Liver (tissue), 9 donors: ENCODE measurements around the gene PTPRN2. TPM values are rescaled to one million over a fixed set of nuclear protein-coding genes. Genes with fewer than 3 reads are reported as not detected.

Experiments
- DNase-seq: peaks from one replicate; pipeline ENCODE4 v3.0.0-alpha.2; 2017; ENCODE audit warnings: low spot score
- H3K27ac ChIP-seq, 2 donors: one replicate each; pipeline ENCODE4 v1.7.0; 2013; ENCODE audit warnings: inconsistent platforms in 2 of 2, low read length in 2 of 2, control low read depth in 1 of 2, low read depth in 1 of 2, mild to moderate bottlenecking in 1 of 2
- H3K27me3 ChIP-seq, 4 donors: one replicate each; pipeline versions ENCODE4 v1.6.1 to v1.7.0; 2013; ENCODE audit warnings: low read length in 3 of 4, inconsistent platforms in 1 of 4, mild to moderate bottlenecking in 1 of 4, moderate library complexity in 1 of 4; ENCODE audit not compliant: control insufficient read depth in 4 of 4, insufficient read depth in 4 of 4
- H3K36me3 ChIP-seq, 4 donors: one replicate each; pipeline versions ENCODE4 v1.6.1 to v1.7.0; 2013; ENCODE audit warnings: low read length in 3 of 4, mild to moderate bottlenecking in 3 of 4, low read depth in 1 of 4, moderate library complexity in 1 of 4; ENCODE audit not compliant: control insufficient read depth in 4 of 4, insufficient read depth in 3 of 4
- H3K4me1 ChIP-seq, 4 donors: one replicate each; pipeline versions ENCODE4 v1.6.1 to v1.7.0; 2013; ENCODE audit warnings: low read length in 3 of 4, mild to moderate bottlenecking in 3 of 4, moderate library complexity in 1 of 4; ENCODE audit not compliant: control insufficient read depth in 4 of 4, insufficient read depth in 4 of 4
- H3K4me3 ChIP-seq, 3 donors: one replicate each; pipeline versions ENCODE4 v1.6.1 to v1.7.0; 2013; ENCODE audit warnings: low read length in 3 of 3, control low read depth in 1 of 3, low read depth in 1 of 3, mild to moderate bottlenecking in 1 of 3
- H3K9ac ChIP-seq, 2 donors: one replicate each; pipeline ENCODE4 v1.7.0; 2013; ENCODE audit warnings: low read length in 2 of 2, mild to moderate bottlenecking in 2 of 2, moderate library complexity in 2 of 2, control low read depth in 1 of 2, low read depth in 1 of 2
- H3K9me3 ChIP-seq, 4 donors: one replicate each; pipeline versions ENCODE4 v1.6.1 to v1.7.0; 2013; ENCODE audit warnings: low read length in 3 of 4; ENCODE audit not compliant: control insufficient read depth in 4 of 4
- ATF3 ChIP-seq: IDR thresholded peaks from 2 replicates; pipeline ENCODE4 v1.6.1; 2016; ENCODE audit warnings: antibody characterized with exemption
- CTCF ChIP-seq: fragments of 150-350 bp; IDR thresholded peaks from 2 replicates; pipeline ENCODE4 v1.5.1; 2017; ENCODE audit warnings: improper control_type of control experiment, low read depth, low read length; ENCODE audit not compliant: missing input control
- EGR1 ChIP-seq, 2 donors: IDR thresholded peaks; 2 replicates each; pipeline ENCODE4 v1.6.1; 2016 to 2018; ENCODE audit warnings: antibody characterized with exemption in 2 of 2, low read depth in 2 of 2
- FOXA1 ChIP-seq: IDR thresholded peaks from 2 replicates; pipeline ENCODE4 v1.6.1; 2016; ENCODE audit warnings: antibody characterized with exemption
- FOXA2 ChIP-seq: IDR thresholded peaks from 2 replicates; pipeline ENCODE4 v1.6.1; 2016; ENCODE audit warnings: antibody characterized with exemption
- GABPA ChIP-seq, 2 donors: IDR thresholded peaks in 1 of 2; conservative IDR thresholded peaks in 1 of 2; 2 replicates each; pipeline ENCODE4 v1.6.1; 2016; ENCODE audit warnings: antibody characterized with exemption in 2 of 2, mild to moderate bottlenecking in 1 of 2, moderate library complexity in 1 of 2
- HNF4A ChIP-seq, 2 donors: conservative IDR thresholded peaks; 2 replicates each; pipeline ENCODE4 v1.6.1; 2016; ENCODE audit warnings: antibody characterized with exemption in 2 of 2, mild to moderate bottlenecking in 2 of 2
- HNF4G ChIP-seq: IDR thresholded peaks from 2 replicates; pipeline ENCODE4 v1.6.1; 2016; ENCODE audit warnings: antibody characterized with exemption
- JUND ChIP-seq, 2 donors: IDR thresholded peaks; 2 replicates each; pipeline ENCODE4 v1.6.1; 2016; ENCODE audit warnings: antibody characterized with exemption in 2 of 2
- MAX ChIP-seq: IDR thresholded peaks from 2 replicates; pipeline ENCODE4 v1.6.1; 2016; ENCODE audit warnings: antibody characterized with exemption
- RAD21 ChIP-seq, 2 donors: IDR thresholded peaks; 2 replicates each; pipeline ENCODE4 v1.6.1; 2016; ENCODE audit warnings: antibody characterized with exemption in 2 of 2, mild to moderate bottlenecking in 2 of 2
- REST ChIP-seq: IDR thresholded peaks from 2 replicates; pipeline ENCODE4 v1.6.1; 2016; ENCODE audit warnings: antibody characterized with exemption, mild to moderate bottlenecking
- SP1 ChIP-seq: IDR thresholded peaks from 2 replicates; pipeline ENCODE4 v1.6.1; 2018; ENCODE audit warnings: antibody characterized with exemption, mild to moderate bottlenecking
- TAF1 ChIP-seq: conservative IDR thresholded peaks from 2 replicates; pipeline ENCODE4 v1.6.1; 2016; ENCODE audit warnings: antibody characterized with exemption, mild to moderate bottlenecking
- YY1 ChIP-seq: IDR thresholded peaks from 2 replicates; pipeline ENCODE4 v1.6.1; 2016; ENCODE audit warnings: antibody characterized with exemption, mild to moderate bottlenecking
- ZBTB33 ChIP-seq: IDR thresholded peaks from 2 replicates; pipeline ENCODE4 v1.6.1; 2016; ENCODE audit warnings: antibody characterized with exemption
- whole genome bisulfite sequencing: extraction: QIAGEN DNeasy Blood & Tissue Kit; methylation state at CpG from one replicate; pipeline ENCODE4 v1.1.7; 2013; 5-methylcytosine and 5-hydroxymethylcytosine counted together
- polyA plus RNA-seq, 2 donors: library from polyadenylated mRNA; stranded (reverse) in 1 of 2; unstranded in 1 of 2; fragments of 200-250 nt in 1 of 2; fragments of >200 nt in 1 of 2; fragmentation: Nextera tagmentation in 1 of 2; extraction: Ambion mirVana in 1 of 2; gene quantifications; one replicate each; pipeline versions ENCODE4 v1.2.1 to v1.2.3, GENCODE V29; 2013 to 2015
- total RNA-seq, 2 donors: library from RNA; depleted of rRNA; stranded (reverse); fragments of >200 nt; gene quantifications; one replicate each; pipeline ENCODE4 v1.2.3, GENCODE V29; 2014
- donor health status: healthy.
- donor health status: healthy.
- donor health status: healthy.
- donor health status: healthy.
- donor health status: healthy.

The PTPRN2 gene
- total and polyA plus RNA-seq, 4 donors, result 0.75 to 1.9 (median 1.1) TPM

- Histone ChIP-seq H3K9ac (no peak overlapping the region), H3K4me1 (peaks cover 0 to 4% (median 1%) of the 10 kb centered on the region in 4 donors), H3K27ac (no peak overlapping the region), H3K4me3 (no peak overlapping the region), H3K36me3 (peaks cover 0 to under 1% (median 0%) of the 10 kb centered on the region in 4 donors), H3K9me3 (peaks cover 0 to 3% (median 0%) of the 10 kb centered on the region in 4 donors), H3K27me3 (no peaks in the 10 kb centered on the region)
- 93% methylated on average over 17 of the region's 17 CpGs for WGBS
- no peak for TF ChIP-seq GABPA (IDR thresholded peaks at IDR 0.05 in 1 of 2, conservative IDR thresholded peaks at IDR 0.05 in 1 of 2)
- TF ChIP-seq RAD21 (IDR thresholded peaks at IDR 0.05), result no peak
- TF ChIP-seq REST, result no peak
- TF ChIP-seq YY1, result no peak
- TF ChIP-seq FOXA2, result no peak
- TF ChIP-seq HNF4G, result no peak
- TF ChIP-seq SP1, result no peak
- no peak for TF ChIP-seq MAX
- TF ChIP-seq JUND (IDR thresholded peaks at IDR 0.05), result no peak
- TF ChIP-seq ATF3, result no peak
- no peak for TF ChIP-seq HNF4A (conservative IDR thresholded peaks at IDR 0.05)
- no peak for TF ChIP-seq FOXA1
- no peak for TF ChIP-seq ZBTB33
- TF ChIP-seq TAF1, result no peak
- TF ChIP-seq EGR1 (IDR thresholded peaks at IDR 0.05; ENCODE audit: low read depth in 2 of 2), result no peak
- no peak for TF ChIP-seq CTCF
- no peak for DNase-seq
These were observed 971.8 kb downstream of the PTPRN2 start for GRCh38 chr7:157615852-157616251.
